LNCAP (cell line): ENCODE data around the gene NR4A3.

Experiments used
- TF ChIP-seq, protein P1 (sequence below): fragments of 450-650 bp; IDR thresholded peaks from 2 replicates; pipeline ENCODE4 v1.5.1; 2017; ENCODE audit warnings: mild to moderate bottlenecking

Gene NR4A3

DNA sequence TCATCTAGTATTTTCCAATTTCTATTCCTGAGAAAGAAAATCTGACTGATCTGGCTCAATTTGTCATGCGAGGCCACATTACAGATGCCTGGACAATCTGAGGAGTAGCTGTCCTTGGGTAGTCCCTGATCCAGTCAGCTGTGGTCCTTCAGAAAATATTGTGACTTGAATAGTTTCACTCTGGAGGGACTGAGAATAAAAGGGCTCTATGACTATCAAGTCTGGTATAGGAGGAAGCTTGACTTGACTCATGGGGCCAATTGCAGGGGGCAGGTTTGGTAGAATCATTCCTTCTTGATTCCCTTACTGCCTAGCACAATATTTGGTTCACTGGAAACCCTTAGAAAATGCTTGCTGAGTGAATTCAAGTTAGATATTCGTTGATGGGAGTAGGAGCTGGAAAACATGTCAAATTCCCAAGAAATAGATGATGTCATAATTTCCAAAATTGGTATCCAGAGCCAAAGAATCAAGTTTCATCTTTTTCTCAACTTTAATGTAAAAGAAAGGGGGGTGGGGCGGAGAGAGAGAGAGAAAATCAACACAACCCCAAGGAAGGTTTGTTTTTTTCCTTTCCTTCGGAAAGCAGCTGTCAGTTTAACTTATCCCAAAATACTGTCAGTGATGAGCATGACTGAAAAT, 52.4 kb downstream of the NR4A3 start:
- TF ChIP-seq, protein P1, sequence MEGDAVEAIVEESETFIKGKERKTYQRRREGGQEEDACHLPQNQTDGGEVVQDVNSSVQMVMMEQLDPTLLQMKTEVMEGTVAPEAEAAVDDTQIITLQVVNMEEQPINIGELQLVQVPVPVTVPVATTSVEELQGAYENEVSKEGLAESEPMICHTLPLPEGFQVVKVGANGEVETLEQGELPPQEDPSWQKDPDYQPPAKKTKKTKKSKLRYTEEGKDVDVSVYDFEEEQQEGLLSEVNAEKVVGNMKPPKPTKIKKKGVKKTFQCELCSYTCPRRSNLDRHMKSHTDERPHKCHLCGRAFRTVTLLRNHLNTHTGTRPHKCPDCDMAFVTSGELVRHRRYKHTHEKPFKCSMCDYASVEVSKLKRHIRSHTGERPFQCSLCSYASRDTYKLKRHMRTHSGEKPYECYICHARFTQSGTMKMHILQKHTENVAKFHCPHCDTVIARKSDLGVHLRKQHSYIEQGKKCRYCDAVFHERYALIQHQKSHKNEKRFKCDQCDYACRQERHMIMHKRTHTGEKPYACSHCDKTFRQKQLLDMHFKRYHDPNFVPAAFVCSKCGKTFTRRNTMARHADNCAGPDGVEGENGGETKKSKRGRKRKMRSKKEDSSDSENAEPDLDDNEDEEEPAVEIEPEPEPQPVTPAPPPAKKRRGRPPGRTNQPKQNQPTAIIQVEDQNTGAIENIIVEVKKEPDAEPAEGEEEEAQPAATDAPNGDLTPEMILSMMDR = no peak

DNA sequence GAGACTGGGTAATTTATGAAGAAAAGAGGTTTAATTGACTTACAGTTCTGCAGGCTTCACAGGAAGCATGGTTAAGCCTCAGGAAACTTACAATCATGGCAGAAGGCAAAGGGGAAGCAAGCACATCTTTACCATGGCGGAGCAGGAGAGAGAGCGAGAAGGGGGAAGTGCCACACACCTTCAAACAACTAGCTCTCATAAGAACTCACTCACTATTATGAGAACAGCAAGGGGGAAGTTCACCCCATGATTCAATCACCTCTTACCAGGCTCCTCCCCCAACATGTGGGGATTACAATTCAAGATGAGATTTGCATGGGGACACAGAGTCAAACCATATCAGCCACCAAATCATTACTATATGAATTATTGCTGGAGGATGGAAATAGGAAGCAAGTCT, 54.5 kb downstream of the NR4A3 start:
- TF ChIP-seq, protein P1 = no peak

DNA sequence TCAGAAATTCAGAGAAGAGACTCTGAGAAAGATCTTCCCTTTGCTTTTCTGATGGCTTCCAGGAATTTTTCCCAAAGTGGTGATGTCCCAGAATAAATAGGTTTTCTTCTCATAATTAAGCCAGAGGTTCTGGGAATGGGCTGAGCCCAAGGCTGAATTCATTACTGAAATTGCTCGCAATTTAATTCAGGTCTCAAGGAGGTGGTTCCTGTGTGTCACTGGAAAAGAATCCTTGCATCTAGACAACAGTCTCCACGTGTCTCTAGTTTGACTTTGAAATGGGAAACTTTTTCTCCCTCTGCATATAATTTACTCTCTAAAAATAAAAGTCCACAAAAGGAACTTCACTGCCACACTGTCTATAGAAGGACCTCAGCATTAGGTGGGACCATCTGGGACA, 57.0 kb downstream of the NR4A3 start:
- TF ChIP-seq, protein P1 = no peak

DNA sequence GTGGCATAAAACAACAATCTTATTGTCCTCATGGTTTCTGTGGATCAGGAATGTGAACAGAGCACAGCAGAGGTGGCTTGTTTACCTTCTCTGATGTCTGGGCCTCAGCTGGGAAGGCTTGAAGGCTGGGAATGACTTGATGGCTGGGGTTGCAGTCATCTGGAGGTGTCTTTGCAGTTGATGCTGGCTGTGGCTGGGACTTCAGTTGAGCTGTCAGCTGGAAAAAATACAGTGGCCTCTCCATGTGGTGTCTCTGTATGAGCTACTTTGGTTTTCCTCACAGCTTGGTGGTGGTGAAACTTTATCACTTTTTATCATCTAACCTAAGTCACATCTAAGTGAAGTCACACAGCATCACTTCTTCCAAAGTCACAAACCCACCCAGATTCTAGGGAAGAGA, 60.1 kb downstream of the NR4A3 start:
- TF ChIP-seq, protein P1 = no peak

DNA sequence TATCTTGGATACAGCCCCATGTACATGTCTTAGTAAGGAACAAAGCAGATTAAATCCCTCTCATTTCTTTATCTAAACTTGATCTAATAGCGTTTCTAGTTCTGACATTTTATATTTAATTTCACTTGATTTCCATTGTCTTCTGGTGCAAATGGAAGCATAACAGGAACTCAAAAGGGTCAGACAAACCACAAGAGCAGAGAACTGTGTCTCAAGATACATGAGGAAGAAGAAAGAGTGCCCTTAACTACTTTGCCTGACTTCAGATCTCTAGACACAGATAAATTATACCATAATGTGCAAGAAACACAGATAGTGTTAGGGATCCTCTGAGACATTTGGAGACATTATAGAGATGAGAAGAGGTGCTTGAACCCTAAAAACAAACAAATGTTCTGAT, 64.1 kb downstream of the NR4A3 start:
- TF ChIP-seq, protein P1 = no peak

DNA sequence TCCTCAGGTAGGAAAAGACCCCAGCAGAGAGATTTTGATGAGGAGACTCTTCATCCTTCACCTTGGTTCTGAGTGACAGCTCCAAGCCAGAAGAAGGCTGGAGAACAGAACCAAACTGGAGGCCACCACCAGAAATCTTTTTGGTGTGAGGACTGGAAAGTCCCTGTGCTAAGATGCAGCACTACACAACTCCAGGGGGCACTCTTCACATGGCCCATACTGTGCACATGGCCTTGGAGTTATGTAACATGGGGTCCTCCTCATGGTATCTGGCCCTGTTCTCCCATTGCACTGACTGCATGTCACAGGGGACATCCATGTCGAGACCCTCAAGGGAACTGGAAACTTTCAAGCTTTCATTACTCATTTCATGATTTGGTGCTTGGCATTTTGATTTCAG, 67.4 kb downstream of the NR4A3 start:
- TF ChIP-seq, protein P1 = no peak

DNA sequence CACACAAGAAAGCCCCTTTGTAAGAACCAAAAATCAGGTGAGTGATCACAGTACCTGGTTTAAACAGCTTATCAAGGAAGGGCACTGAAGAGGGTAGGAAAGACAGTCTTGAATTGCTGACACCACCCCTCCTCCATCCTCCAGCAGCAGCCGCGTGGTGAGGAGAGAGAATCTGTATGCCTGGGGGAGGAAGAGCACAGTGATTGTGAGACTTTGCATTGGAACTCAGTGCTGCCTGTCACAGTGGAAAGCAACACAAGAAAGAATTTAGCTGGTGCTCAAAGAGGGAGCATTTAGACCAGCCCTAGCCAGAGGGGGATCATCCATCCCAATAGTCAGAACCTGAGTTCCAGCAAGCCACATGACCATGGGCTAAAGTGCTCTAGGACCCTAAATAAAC, 73.1 kb downstream of the NR4A3 start:
- TF ChIP-seq, protein P1 = no peak

DNA sequence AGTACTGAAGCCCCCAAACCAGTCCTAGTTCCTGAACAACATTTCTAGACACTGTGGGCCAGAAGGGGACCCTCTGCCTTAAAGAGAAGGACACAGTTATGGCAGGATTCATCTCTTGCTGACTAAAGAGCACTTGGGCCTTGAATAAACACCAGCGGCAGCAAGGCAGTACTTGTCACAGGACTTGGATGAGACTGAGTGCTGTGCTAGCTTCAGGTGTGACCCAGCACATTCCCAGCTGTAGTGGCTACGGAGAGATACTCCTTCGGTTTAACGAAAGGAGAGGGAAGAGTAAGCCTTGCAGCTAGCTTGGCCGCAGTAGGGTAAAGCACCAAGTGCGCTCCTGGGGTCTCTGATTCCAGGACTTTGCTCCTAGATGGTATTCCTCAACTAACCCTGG, 73.8 kb downstream of the NR4A3 start:
- TF ChIP-seq, protein P1 = no peak
